Measurements from ENCODE around the gene DNAJC16. TPM values are rescaled to one million over a fixed set of nuclear protein-coding genes. Genes with fewer than 3 reads are reported as not detected.

The DNAJC16 gene
- total and polyA plus RNA-seq, 9 of the 15 experiments (the other 6 are each of a cell fraction or from before 2014, with no cell fraction given) = 6.9 to 16.8 (median 12.8) TPM

- TF ChIP-seq, protein P1, sequence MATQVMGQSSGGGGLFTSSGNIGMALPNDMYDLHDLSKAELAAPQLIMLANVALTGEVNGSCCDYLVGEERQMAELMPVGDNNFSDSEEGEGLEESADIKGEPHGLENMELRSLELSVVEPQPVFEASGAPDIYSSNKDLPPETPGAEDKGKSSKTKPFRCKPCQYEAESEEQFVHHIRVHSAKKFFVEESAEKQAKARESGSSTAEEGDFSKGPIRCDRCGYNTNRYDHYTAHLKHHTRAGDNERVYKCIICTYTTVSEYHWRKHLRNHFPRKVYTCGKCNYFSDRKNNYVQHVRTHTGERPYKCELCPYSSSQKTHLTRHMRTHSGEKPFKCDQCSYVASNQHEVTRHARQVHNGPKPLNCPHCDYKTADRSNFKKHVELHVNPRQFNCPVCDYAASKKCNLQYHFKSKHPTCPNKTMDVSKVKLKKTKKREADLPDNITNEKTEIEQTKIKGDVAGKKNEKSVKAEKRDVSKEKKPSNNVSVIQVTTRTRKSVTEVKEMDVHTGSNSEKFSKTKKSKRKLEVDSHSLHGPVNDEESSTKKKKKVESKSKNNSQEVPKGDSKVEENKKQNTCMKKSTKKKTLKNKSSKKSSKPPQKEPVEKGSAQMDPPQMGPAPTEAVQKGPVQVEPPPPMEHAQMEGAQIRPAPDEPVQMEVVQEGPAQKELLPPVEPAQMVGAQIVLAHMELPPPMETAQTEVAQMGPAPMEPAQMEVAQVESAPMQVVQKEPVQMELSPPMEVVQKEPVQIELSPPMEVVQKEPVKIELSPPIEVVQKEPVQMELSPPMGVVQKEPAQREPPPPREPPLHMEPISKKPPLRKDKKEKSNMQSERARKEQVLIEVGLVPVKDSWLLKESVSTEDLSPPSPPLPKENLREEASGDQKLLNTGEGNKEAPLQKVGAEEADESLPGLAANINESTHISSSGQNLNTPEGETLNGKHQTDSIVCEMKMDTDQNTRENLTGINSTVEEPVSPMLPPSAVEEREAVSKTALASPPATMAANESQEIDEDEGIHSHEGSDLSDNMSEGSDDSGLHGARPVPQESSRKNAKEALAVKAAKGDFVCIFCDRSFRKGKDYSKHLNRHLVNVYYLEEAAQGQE (IDR thresholded peaks at IDR 0.05; ENCODE audit: borderline replicate concordance) = peak; percentile 87
- TF ChIP-seq, protein P1 (CRISPR knock-in tag; IDR thresholded peaks at IDR 0.05; ENCODE audit: low read depth) = 0 out of 2 replicates have a peak, but pooled peaks have one; percentile 36
- TF ChIP-seq, protein P2, sequence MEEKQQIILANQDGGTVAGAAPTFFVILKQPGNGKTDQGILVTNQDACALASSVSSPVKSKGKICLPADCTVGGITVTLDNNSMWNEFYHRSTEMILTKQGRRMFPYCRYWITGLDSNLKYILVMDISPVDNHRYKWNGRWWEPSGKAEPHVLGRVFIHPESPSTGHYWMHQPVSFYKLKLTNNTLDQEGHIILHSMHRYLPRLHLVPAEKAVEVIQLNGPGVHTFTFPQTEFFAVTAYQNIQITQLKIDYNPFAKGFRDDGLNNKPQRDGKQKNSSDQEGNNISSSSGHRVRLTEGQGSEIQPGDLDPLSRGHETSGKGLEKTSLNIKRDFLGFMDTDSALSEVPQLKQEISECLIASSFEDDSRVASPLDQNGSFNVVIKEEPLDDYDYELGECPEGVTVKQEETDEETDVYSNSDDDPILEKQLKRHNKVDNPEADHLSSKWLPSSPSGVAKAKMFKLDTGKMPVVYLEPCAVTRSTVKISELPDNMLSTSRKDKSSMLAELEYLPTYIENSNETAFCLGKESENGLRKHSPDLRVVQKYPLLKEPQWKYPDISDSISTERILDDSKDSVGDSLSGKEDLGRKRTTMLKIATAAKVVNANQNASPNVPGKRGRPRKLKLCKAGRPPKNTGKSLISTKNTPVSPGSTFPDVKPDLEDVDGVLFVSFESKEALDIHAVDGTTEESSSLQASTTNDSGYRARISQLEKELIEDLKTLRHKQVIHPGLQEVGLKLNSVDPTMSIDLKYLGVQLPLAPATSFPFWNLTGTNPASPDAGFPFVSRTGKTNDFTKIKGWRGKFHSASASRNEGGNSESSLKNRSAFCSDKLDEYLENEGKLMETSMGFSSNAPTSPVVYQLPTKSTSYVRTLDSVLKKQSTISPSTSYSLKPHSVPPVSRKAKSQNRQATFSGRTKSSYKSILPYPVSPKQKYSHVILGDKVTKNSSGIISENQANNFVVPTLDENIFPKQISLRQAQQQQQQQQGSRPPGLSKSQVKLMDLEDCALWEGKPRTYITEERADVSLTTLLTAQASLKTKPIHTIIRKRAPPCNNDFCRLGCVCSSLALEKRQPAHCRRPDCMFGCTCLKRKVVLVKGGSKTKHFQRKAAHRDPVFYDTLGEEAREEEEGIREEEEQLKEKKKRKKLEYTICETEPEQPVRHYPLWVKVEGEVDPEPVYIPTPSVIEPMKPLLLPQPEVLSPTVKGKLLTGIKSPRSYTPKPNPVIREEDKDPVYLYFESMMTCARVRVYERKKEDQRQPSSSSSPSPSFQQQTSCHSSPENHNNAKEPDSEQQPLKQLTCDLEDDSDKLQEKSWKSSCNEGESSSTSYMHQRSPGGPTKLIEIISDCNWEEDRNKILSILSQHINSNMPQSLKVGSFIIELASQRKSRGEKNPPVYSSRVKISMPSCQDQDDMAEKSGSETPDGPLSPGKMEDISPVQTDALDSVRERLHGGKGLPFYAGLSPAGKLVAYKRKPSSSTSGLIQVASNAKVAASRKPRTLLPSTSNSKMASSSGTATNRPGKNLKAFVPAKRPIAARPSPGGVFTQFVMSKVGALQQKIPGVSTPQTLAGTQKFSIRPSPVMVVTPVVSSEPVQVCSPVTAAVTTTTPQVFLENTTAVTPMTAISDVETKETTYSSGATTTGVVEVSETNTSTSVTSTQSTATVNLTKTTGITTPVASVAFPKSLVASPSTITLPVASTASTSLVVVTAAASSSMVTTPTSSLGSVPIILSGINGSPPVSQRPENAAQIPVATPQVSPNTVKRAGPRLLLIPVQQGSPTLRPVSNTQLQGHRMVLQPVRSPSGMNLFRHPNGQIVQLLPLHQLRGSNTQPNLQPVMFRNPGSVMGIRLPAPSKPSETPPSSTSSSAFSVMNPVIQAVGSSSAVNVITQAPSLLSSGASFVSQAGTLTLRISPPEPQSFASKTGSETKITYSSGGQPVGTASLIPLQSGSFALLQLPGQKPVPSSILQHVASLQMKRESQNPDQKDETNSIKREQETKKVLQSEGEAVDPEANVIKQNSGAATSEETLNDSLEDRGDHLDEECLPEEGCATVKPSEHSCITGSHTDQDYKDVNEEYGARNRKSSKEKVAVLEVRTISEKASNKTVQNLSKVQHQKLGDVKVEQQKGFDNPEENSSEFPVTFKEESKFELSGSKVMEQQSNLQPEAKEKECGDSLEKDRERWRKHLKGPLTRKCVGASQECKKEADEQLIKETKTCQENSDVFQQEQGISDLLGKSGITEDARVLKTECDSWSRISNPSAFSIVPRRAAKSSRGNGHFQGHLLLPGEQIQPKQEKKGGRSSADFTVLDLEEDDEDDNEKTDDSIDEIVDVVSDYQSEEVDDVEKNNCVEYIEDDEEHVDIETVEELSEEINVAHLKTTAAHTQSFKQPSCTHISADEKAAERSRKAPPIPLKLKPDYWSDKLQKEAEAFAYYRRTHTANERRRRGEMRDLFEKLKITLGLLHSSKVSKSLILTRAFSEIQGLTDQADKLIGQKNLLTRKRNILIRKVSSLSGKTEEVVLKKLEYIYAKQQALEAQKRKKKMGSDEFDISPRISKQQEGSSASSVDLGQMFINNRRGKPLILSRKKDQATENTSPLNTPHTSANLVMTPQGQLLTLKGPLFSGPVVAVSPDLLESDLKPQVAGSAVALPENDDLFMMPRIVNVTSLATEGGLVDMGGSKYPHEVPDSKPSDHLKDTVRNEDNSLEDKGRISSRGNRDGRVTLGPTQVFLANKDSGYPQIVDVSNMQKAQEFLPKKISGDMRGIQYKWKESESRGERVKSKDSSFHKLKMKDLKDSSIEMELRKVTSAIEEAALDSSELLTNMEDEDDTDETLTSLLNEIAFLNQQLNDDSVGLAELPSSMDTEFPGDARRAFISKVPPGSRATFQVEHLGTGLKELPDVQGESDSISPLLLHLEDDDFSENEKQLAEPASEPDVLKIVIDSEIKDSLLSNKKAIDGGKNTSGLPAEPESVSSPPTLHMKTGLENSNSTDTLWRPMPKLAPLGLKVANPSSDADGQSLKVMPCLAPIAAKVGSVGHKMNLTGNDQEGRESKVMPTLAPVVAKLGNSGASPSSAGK (IDR thresholded peaks at IDR 0.05) = peak; percentile 98
- peak; percentile 29; the same call in 1 of the 2 replicates for TF ChIP-seq ATF7 (IDR thresholded peaks at IDR 0.05)
- TF ChIP-seq, protein P3, sequence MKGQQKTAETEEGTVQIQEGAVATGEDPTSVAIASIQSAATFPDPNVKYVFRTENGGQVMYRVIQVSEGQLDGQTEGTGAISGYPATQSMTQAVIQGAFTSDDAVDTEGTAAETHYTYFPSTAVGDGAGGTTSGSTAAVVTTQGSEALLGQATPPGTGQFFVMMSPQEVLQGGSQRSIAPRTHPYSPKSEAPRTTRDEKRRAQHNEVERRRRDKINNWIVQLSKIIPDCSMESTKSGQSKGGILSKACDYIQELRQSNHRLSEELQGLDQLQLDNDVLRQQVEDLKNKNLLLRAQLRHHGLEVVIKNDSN (CRISPR knock-in tag; IDR thresholded peaks at IDR 0.05) = peak; percentile 99
Observed at GRCh38 chr1:15603050-15603965, 76.7 kb downstream of the DNAJC16 start (continued).

All from K562 (cell line).